GM21529 (cell line): ENCODE measurements around the gene STK24.
A peak's percentile ranks its signal among the peaks of the same experiment; 100 is the strongest.

Experiments
- ATAC-seq: cut with Tn5 transposase; IDR thresholded peaks from one replicate; pipeline ENCODE4 v1.9.1; 2021; ENCODE audit not compliant: unreplicated experiment

Gene STK24

GRCh38 chr13:98456413-98456845 lies 120.5 kb downstream of the STK24 start:
- no peak for ATAC-seq

- ATAC-seq: no peak
Observed at GRCh38 chr13:98454389-98454881, 122.5 kb downstream of the STK24 start.

GRCh38 chr13:98452851-98453843 lies 123.8 kb downstream of the STK24 start:
- ATAC-seq: no peak

GRCh38 chr13:98451676-98452470 lies 125.0 kb downstream of the STK24 start:
- no peak for ATAC-seq

- no peak for ATAC-seq
Observed at GRCh38 chr13:98450539-98451111, 126.3 kb downstream of the STK24 start.

- ATAC-seq: no peak
Observed at GRCh38 chr13:98450026-98450425, 126.9 kb downstream of the STK24 start.

- no peak for ATAC-seq
Observed at GRCh38 chr13:98449273-98449672, 127.6 kb downstream of the STK24 start.

- no peak for ATAC-seq
Observed at GRCh38 chr13:98448642-98448928, 128.3 kb downstream of the STK24 start.

- ATAC-seq: peak; percentile 36
Observed at GRCh38 chr13:98447881-98448641, 128.8 kb downstream of the STK24 start.

- ATAC-seq: no peak
Observed at GRCh38 chr13:98447130-98447529, 129.8 kb downstream of the STK24 start.

- no peak for ATAC-seq
Observed at GRCh38 chr13:98446234-98446621, 130.7 kb downstream of the STK24 start.

GRCh38 chr13:98445340-98446233 lies 131.3 kb downstream of the STK24 start:
- peak; percentile 82 for ATAC-seq

- ATAC-seq: no peak
Observed at GRCh38 chr13:98444381-98444780, 132.5 kb downstream of the STK24 start.

GRCh38 chr13:98443800-98444325 lies 133.0 kb downstream of the STK24 start:
- ATAC-seq: no peak

- no peak for ATAC-seq
Observed at GRCh38 chr13:98443329-98443728, 133.6 kb downstream of the STK24 start.

GRCh38 chr13:98442391-98443230 lies 134.3 kb downstream of the STK24 start:
- no peak for ATAC-seq

GRCh38 chr13:98441056-98441676 lies 135.7 kb downstream of the STK24 start:
- no peak for ATAC-seq

- no peak for ATAC-seq
Observed at GRCh38 chr13:98440390-98441055, 136.4 kb downstream of the STK24 start.
